Mucosa of rectum (tissue), 2 donors: ENCODE measurements around the gene OR2C3.

Experiments used
- H3K27ac ChIP-seq, 2 donors: one replicate each; pipeline ENCODE4 v1.7.0; 2013; ENCODE audit warnings: inconsistent platforms in 2 of 2, low read depth in 2 of 2, low read length in 2 of 2
- H3K27me3 ChIP-seq, 2 donors: one replicate each; pipeline ENCODE4 v1.7.0; 2013; ENCODE audit warnings: low read length in 2 of 2; ENCODE audit not compliant: control insufficient read depth in 2 of 2, insufficient read depth in 2 of 2
- H3K36me3 ChIP-seq, 2 donors: one replicate each; pipeline ENCODE4 v1.7.0; 2013; ENCODE audit warnings: low read length in 2 of 2; ENCODE audit not compliant: control insufficient read depth in 2 of 2, insufficient read depth in 2 of 2
- H3K4me1 ChIP-seq, 2 donors: one replicate each; pipeline ENCODE4 v1.7.0; 2013; ENCODE audit warnings: low read length in 2 of 2, mild to moderate bottlenecking in 1 of 2; ENCODE audit not compliant: control insufficient read depth in 2 of 2, insufficient read depth in 2 of 2
- H3K4me3 ChIP-seq, 2 donors: one replicate each; pipeline ENCODE4 v1.7.0; 2013; ENCODE audit warnings: low read length in 2 of 2
- H3K9ac ChIP-seq, 2 donors: one replicate each; pipeline ENCODE4 v1.7.0; 2013; ENCODE audit warnings: low read length in 2 of 2, low read depth in 1 of 2, mild to moderate bottlenecking in 1 of 2
- H3K9me3 ChIP-seq, 2 donors: one replicate each; pipeline ENCODE4 v1.7.0; 2013; ENCODE audit warnings: low read length in 2 of 2; ENCODE audit not compliant: control insufficient read depth in 2 of 2
- donor health status: healthy.
- donor health status: Normal muscosa, but diverticular disease.

OR2C3 gene

GRCh38 chr1:247548769-247549182 lies 12.5 kb upstream of the OR2C3 start, which contains the start of gene GCSAML:
Gene GCSAML, plus strand, starts transcription at chr1:247549134. Its CDS starts 58 bp downstream, at chr1:247549192.
- H3K36me3 ChIP-seq, result no peaks in the 10 kb centered on the region

GRCh38 chr1:247548092-247548491 lies 11.9 kb upstream of the OR2C3 start:
- Histone ChIP-seq H3K9ac (no peak overlapping the region), H3K36me3 (no peaks in the 10 kb centered on the region), H3K27me3 (no peaks in the 10 kb centered on the region), H3K4me1 (no peaks in the 10 kb centered on the region), H3K4me3 (no peak overlapping the region), H3K27ac (no peak overlapping the region), H3K9me3 (no peaks in the 10 kb centered on the region)

More at GRCh38 chr1:247548769-247549182, 12.5 kb upstream of the OR2C3 start, which contains the start of gene GCSAML:
- Histone ChIP-seq H3K4me1 (no peaks in the 10 kb centered on the region), H3K9ac (no peak within 1 kb of the TSS), H3K9me3 (no peaks in the 10 kb centered on the region), H3K4me3 (peak within 1 kb of the TSS in 1 of 2 donors; percentile 14), H3K27ac (no peak within 1 kb of the TSS), H3K27me3 (no peaks in the 10 kb centered on the region)

- no peak overlapping the region for H3K4me3 ChIP-seq
- H3K27ac ChIP-seq, result no peak overlapping the region
- H3K36me3 ChIP-seq, result no peaks in the 10 kb centered on the region
- H3K9ac ChIP-seq, result no peak overlapping the region
- H3K27me3 ChIP-seq, result no peaks in the 10 kb centered on the region
- no peaks in the 10 kb centered on the region for H3K4me1 ChIP-seq
- no peaks in the 10 kb centered on the region for H3K9me3 ChIP-seq
Measured at GRCh38 chr1:247542811-247543210, 6.6 kb upstream of the OR2C3 start.

GRCh38 chr1:247540581-247540980 lies 4.3 kb upstream of the OR2C3 start:
- Histone ChIP-seq H3K4me1 (no peaks in the 10 kb centered on the region), H3K9me3 (no peaks in the 10 kb centered on the region), H3K27me3 (no peaks in the 10 kb centered on the region), H3K9ac (no peak overlapping the region), H3K27ac (no peak overlapping the region), H3K4me3 (no peak overlapping the region), H3K36me3 (no peaks in the 10 kb centered on the region)

- H3K27me3 ChIP-seq, result no peaks in the 10 kb centered on the region
- H3K4me3 ChIP-seq, result no peak overlapping the region
Measured at GRCh38 chr1:247539215-247539614, 3.0 kb upstream of the OR2C3 start.

GRCh38 chr1:247538561-247538960 lies 2.3 kb upstream of the OR2C3 start:
- Histone ChIP-seq H3K27me3 (no peaks in the 10 kb centered on the region), H3K27ac (no peak overlapping the region), H3K9ac (no peak overlapping the region), H3K36me3 (no peaks in the 10 kb centered on the region), H3K9me3 (no peaks in the 10 kb centered on the region), H3K4me3 (no peak overlapping the region), H3K4me1 (no peaks in the 10 kb centered on the region)

More at GRCh38 chr1:247539215-247539614, 3.0 kb upstream of the OR2C3 start:
- no peak overlapping the region for H3K9ac ChIP-seq
- no peaks in the 10 kb centered on the region for H3K9me3 ChIP-seq
- H3K27ac ChIP-seq, result no peak overlapping the region
- no peaks in the 10 kb centered on the region for H3K4me1 ChIP-seq
- no peaks in the 10 kb centered on the region for H3K36me3 ChIP-seq

- Histone ChIP-seq H3K36me3 (no peaks in the 10 kb centered on the region), H3K4me3 (no peak overlapping the region), H3K27ac (no peak overlapping the region), H3K9ac (no peak overlapping the region), H3K4me1 (no peaks in the 10 kb centered on the region), H3K9me3 (no peaks in the 10 kb centered on the region), H3K27me3 (no peaks in the 10 kb centered on the region)
Measured at GRCh38 chr1:247535402-247535801, 838 bp downstream of the OR2C3 start.

GRCh38 chr1:247531937-247532336 lies 4.3 kb downstream of the OR2C3 start:
- Histone ChIP-seq H3K4me1 (no peaks in the 10 kb centered on the region), H3K36me3 (no peaks in the 10 kb centered on the region), H3K4me3 (no peak overlapping the region), H3K27ac (no peak overlapping the region), H3K9ac (no peak overlapping the region), H3K9me3 (no peaks in the 10 kb centered on the region), H3K27me3 (no peaks in the 10 kb centered on the region)

- H3K4me3 ChIP-seq, result no peak overlapping the region
Measured at GRCh38 chr1:247530785-247531184, 5.5 kb downstream of the OR2C3 start.

GRCh38 chr1:247529771-247530355 lies 6.4 kb downstream of the OR2C3 start:
- Histone ChIP-seq H3K36me3 (no peaks in the 10 kb centered on the region), H3K27ac (no peak overlapping the region)

More at GRCh38 chr1:247530785-247531184, 5.5 kb downstream of the OR2C3 start:
- Histone ChIP-seq H3K9me3 (no peaks in the 10 kb centered on the region), H3K4me1 (no peaks in the 10 kb centered on the region), H3K9ac (no peak overlapping the region), H3K27ac (no peak overlapping the region), H3K36me3 (no peaks in the 10 kb centered on the region), H3K27me3 (no peaks in the 10 kb centered on the region)

More at GRCh38 chr1:247529771-247530355, 6.4 kb downstream of the OR2C3 start:
- Histone ChIP-seq H3K9ac (no peak overlapping the region), H3K27me3 (no peaks in the 10 kb centered on the region), H3K9me3 (no peaks in the 10 kb centered on the region), H3K4me1 (no peaks in the 10 kb centered on the region), H3K4me3 (no peak overlapping the region)
